Measurements from ENCODE around the gene SRPK3. TPM values are rescaled to one million over a fixed set of nuclear protein-coding genes. Genes with fewer than 3 reads are reported as not detected.
"Not testable (repeated sequence)": the region's sequence is repeated elsewhere in the genome, so short reads cannot be mapped to it uniquely, and the experiment has no call there.

SRPK3 gene
- total and polyA plus RNA-seq, 11 donors = 8.8 to 49.7 (median 38.9) TPM

- ATAC-seq (no peak), DNase-seq (no peak)
- intact Hi-C loops (cut with DNase I) = no loop called here
- Histone ChIP-seq H3K36me3 (peaks cover 0 to 4% (median 0%) of the 10 kb centered on the region in 9 donors), H3K4me3 (no peak overlapping the region), H3K27ac (peak overlapping the region in 1 of 12 donors; percentile 71), H3K27me3 (peaks cover 0 to 7% (median 0%) of the 10 kb centered on the region in 9 donors), H3K9me3 (peaks cover 0 to 5% (median 0%) of the 10 kb centered on the region in 12 donors), H3K4me1 (peaks cover 0 to 6% (median 0%) of the 10 kb centered on the region in 12 donors)
- 14 to 38% (median 24%) methylated on average over 36 to 38 of the region's 38 CpGs for whole genome bisulfite sequencing, 4 donors
- no peak for TF ChIP-seq POLR2A (IDR thresholded peaks at IDR 0.05)
- peak in 4 of 12 donors; percentile 19 to 29 (median 23) for TF ChIP-seq CTCF (IDR thresholded peaks at IDR 0.05)
These were observed 36.4 kb upstream of the SRPK3 start for GRCh38 chrX:153744210-153745066.

- ATAC-seq; intact Hi-C loops (cut with DNase I); H3K4me1 ChIP-seq; H3K27me3 ChIP-seq; DNase-seq; H3K36me3 ChIP-seq; H3K9me3 ChIP-seq; H3K4me3 ChIP-seq; H3K27ac ChIP-seq: not testable (repeated sequence)
- 24 to 73% (median 45%) methylated on average over 12 of the region's 12 CpGs for WGBS, 4 donors
These were observed 35.8 kb upstream of the SRPK3 start for GRCh38 chrX:153745067-153745433.

GRCh38 chrX:153746359-153746758 lies 34.5 kb upstream of the SRPK3 start:
- Histone ChIP-seq H3K4me3 (no peak overlapping the region), H3K4me1 (peaks cover 0 to 6% (median 0%) of the 10 kb centered on the region in 12 donors), H3K9me3 (peaks cover 0 to 5% (median 0%) of the 10 kb centered on the region in 12 donors), H3K27ac (no peak overlapping the region), H3K27me3 (peaks cover 0 to 10% (median 0%) of the 10 kb centered on the region in 9 donors), H3K36me3 (no peaks in the 10 kb centered on the region)
- DNase-seq = no peak
- 73 to 88% (median 79%) methylated on average over 3 of the region's 3 CpGs for WGBS, 4 donors
- intact Hi-C loops (cut with DNase I) = no loop called here
- no peak for ATAC-seq
- TF ChIP-seq CTCF (IDR thresholded peaks at IDR 0.05) = no peak
- no peak for TF ChIP-seq POLR2A (IDR thresholded peaks at IDR 0.05)

- H3K36me3 ChIP-seq; H3K4me3 ChIP-seq; intact Hi-C loops (cut with DNase I); H3K4me1 ChIP-seq; H3K9me3 ChIP-seq; ATAC-seq; DNase-seq; H3K27ac ChIP-seq: not testable (repeated sequence)
- 80 to 83% (median 81%) methylated on average over 6 of the region's 6 CpGs for WGBS, 4 donors
- peaks cover 0 to 10% (median 0%) of the 10 kb centered on the region in 9 donors for H3K27me3 ChIP-seq
These were observed 33.9 kb upstream of the SRPK3 start for GRCh38 chrX:153746991-153747390.

GRCh38 chrX:153749017-153749416 lies 31.8 kb upstream of the SRPK3 start:
- DNase-seq; H3K9me3 ChIP-seq; H3K4me1 ChIP-seq; intact Hi-C loops (cut with DNase I); H3K27ac ChIP-seq; ATAC-seq; H3K36me3 ChIP-seq; H3K4me3 ChIP-seq: not testable (repeated sequence)
- H3K27me3 ChIP-seq = peaks cover 0 to 10% (median 0%) of the 10 kb centered on the region in 9 donors
- 76 to 82% (median 79%) methylated on average over 7 of the region's 7 CpGs for WGBS, 4 donors
